ENCODE measurements around the gene FKBP1B. TPM values are rescaled to one million over a fixed set of nuclear protein-coding genes. Genes with fewer than 3 reads are reported as not detected.

Gene FKBP1B
- total RNA-seq, 1 experiment from 2014 or later: 2.1 TPM

DNA sequence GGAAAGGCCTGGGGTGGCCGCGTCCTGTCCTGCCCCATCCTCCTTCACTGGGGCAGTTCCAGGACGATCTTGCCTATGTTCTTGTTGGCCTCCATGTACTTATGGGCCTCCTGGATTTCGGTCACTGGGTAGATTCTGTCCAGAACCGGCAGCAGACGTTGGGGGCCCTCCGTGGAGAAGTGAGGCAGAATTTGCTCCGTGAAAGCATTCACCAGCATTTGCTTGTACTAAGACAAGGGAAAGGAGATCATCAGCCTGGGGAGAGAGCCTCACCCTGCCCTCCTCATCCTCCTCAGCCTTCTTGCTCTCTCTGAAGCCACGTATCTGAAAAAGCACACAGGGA lies 28.0 kb downstream of the FKBP1B start:
- H3F3A ChIP-seq (ENCODE audit: low read length, unreplicated experiment): no peaks in the 10 kb centered on the region
- BruUV-seq (replicated peaks): no TSS peak
- ChIA-PET POLR2A (ENCODE audit: unreplicated experiment) (no interaction called here), CTCF (interaction anchor here (1.0 to 1.7 kb wide), 2 partner anchors 151 to 253 kb away, joined by 4 to 11 read pairs; partner anchors contain the start of gene ATAD2B)
- peak overlapping the region; percentile 97 for H3K4me3 ChIP-seq (ENCODE audit: low read length)
- ATAC-seq (no peak), DNase-seq (no peak)
- 0 out of 2 replicates have a peak, but pooled peaks cover 3% of the 10 kb centered on the region for H4K20me1 ChIP-seq (ENCODE audit: low read length)
- peaks cover 35% of the 10 kb centered on the region for H3K79me2 ChIP-seq (ENCODE audit: low read length)
- H3K9ac ChIP-seq (ENCODE audit: low read length): peak overlapping the region; percentile 81
- intact Hi-C loops (cut with micrococcal nuclease): no loop called here
- H3K27me3 ChIP-seq (ENCODE audit: low read length): no peaks in the 10 kb centered on the region
- TF ChIP-seq EZH2phosphoT487 (IDR thresholded peaks at IDR 0.05; ENCODE audit: borderline replicate concordance, low read length) (no peak), EZH2 (IDR thresholded peaks at IDR 0.05; ENCODE audit: low read length, unreplicated experiment) (no peak)
- TF ChIP-seq, protein P1, sequence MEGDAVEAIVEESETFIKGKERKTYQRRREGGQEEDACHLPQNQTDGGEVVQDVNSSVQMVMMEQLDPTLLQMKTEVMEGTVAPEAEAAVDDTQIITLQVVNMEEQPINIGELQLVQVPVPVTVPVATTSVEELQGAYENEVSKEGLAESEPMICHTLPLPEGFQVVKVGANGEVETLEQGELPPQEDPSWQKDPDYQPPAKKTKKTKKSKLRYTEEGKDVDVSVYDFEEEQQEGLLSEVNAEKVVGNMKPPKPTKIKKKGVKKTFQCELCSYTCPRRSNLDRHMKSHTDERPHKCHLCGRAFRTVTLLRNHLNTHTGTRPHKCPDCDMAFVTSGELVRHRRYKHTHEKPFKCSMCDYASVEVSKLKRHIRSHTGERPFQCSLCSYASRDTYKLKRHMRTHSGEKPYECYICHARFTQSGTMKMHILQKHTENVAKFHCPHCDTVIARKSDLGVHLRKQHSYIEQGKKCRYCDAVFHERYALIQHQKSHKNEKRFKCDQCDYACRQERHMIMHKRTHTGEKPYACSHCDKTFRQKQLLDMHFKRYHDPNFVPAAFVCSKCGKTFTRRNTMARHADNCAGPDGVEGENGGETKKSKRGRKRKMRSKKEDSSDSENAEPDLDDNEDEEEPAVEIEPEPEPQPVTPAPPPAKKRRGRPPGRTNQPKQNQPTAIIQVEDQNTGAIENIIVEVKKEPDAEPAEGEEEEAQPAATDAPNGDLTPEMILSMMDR (conservative IDR thresholded peaks at IDR 0.05; ENCODE audit: low read depth, low read length): no peak
- peak overlapping the region; percentile 76 for H2AFZ ChIP-seq (ENCODE audit: low read length)
- peak overlapping the region; percentile 49 for H3K27ac ChIP-seq (ENCODE audit: low read length)
- H3K36me3 ChIP-seq (ENCODE audit: low read depth, low read length): peaks cover 19% of the 10 kb centered on the region
- H3K9me3 ChIP-seq (ENCODE audit: low read length): no peaks in the 10 kb centered on the region
- H3K4me2 ChIP-seq (ENCODE audit: low read length): peak overlapping the region; percentile 99
- peaks cover 13% of the 10 kb centered on the region for H3K4me1 ChIP-seq (ENCODE audit: insufficient read depth, low read length)
- no peaks in the 10 kb centered on the region for H3K9me2 ChIP-seq (replicated peaks; ENCODE audit: low read length)

- peaks cover 33% of the 10 kb centered on the region for H3K79me2 ChIP-seq (ENCODE audit: low read length)
- CTCF ChIA-PET: no interaction called here
- no peaks in the 10 kb centered on the region for H3K9me2 ChIP-seq (replicated peaks; ENCODE audit: low read length)
- no peaks in the 10 kb centered on the region for H3K9me3 ChIP-seq (ENCODE audit: low read length)
- intact Hi-C loops (cut with micrococcal nuclease): no loop called here
- H3K36me3 ChIP-seq (ENCODE audit: low read depth, low read length): peaks cover 15% of the 10 kb centered on the region
- H3K9ac ChIP-seq (ENCODE audit: low read length): peak overlapping the region; percentile 81
- POLR2A ChIA-PET (ENCODE audit: unreplicated experiment): interaction anchor here (0.7 kb wide), 1 partner anchor 39 kb away, joined by 6 read pairs; no protein-coding TSS in a partner anchor
- no peak for TF ChIP-seq EZH2 (IDR thresholded peaks at IDR 0.05; ENCODE audit: low read length, unreplicated experiment)
- TF ChIP-seq, protein P1 (conservative IDR thresholded peaks at IDR 0.05; ENCODE audit: low read depth, low read length): no peak
- no peak for TF ChIP-seq EZH2phosphoT487 (IDR thresholded peaks at IDR 0.05; ENCODE audit: borderline replicate concordance, low read length)
- DNase-seq (no peak), ATAC-seq (no peak)
- peak overlapping the region; percentile 97 for H3K4me3 ChIP-seq (ENCODE audit: low read length)
- peak overlapping the region; percentile 76; the same call in 1 of the 2 replicates for H2AFZ ChIP-seq (ENCODE audit: low read length)
- 0 out of 2 replicates have a peak, but pooled peaks cover 3% of the 10 kb centered on the region for H4K20me1 ChIP-seq (ENCODE audit: low read length)
- H3F3A ChIP-seq (ENCODE audit: low read length, unreplicated experiment): no peaks in the 10 kb centered on the region
- H3K4me2 ChIP-seq (ENCODE audit: low read length): peak overlapping the region; percentile 99
- peaks cover 13% of the 10 kb centered on the region for H3K4me1 ChIP-seq (ENCODE audit: insufficient read depth, low read length)
- H3K27me3 ChIP-seq (ENCODE audit: low read length): no peaks in the 10 kb centered on the region
- no peak overlapping the region for H3K27ac ChIP-seq (ENCODE audit: low read length)
- BruUV-seq (replicated peaks): TSS peak; percentile 53
Observed at GRCh38 chr2:24077879-24078278, 28.3 kb downstream of the FKBP1B start.

GRCh38 chr2:24080701-24081100 lies 31.2 kb downstream of the FKBP1B start:
- H3K9me3 ChIP-seq (ENCODE audit: low read length): no peaks in the 10 kb centered on the region
- POLR2A ChIA-PET (ENCODE audit: unreplicated experiment): no interaction called here
- CTCF ChIA-PET: no interaction called here
- H3K4me2 ChIP-seq (ENCODE audit: low read length): no peak overlapping the region
- no peak overlapping the region for H2AFZ ChIP-seq (ENCODE audit: low read length)
- DNase-seq (no peak), ATAC-seq (no peak)
- peaks cover 5% of the 10 kb centered on the region for H3K36me3 ChIP-seq (ENCODE audit: low read depth, low read length)
- H3K27ac ChIP-seq (ENCODE audit: low read length): no peak overlapping the region
- no peaks in the 10 kb centered on the region for H3F3A ChIP-seq (ENCODE audit: low read length, unreplicated experiment)
- H3K4me1 ChIP-seq (ENCODE audit: insufficient read depth, low read length): peaks cover 22% of the 10 kb centered on the region
- H3K9me2 ChIP-seq (replicated peaks; ENCODE audit: low read length): no peaks in the 10 kb centered on the region
- no peaks in the 10 kb centered on the region for H4K20me1 ChIP-seq (ENCODE audit: low read length)
- no peaks in the 10 kb centered on the region for H3K27me3 ChIP-seq (ENCODE audit: low read length)
- peaks cover 14% of the 10 kb centered on the region for H3K79me2 ChIP-seq (ENCODE audit: low read length)
- TF ChIP-seq, protein P1 (conservative IDR thresholded peaks at IDR 0.05; ENCODE audit: low read depth, low read length): no peak
- TF ChIP-seq EZH2 (IDR thresholded peaks at IDR 0.05; ENCODE audit: low read length, unreplicated experiment) (no peak), EZH2phosphoT487 (IDR thresholded peaks at IDR 0.05; ENCODE audit: borderline replicate concordance, low read length) (no peak)
- intact Hi-C loops (cut with micrococcal nuclease): no loop called here
- H3K9ac ChIP-seq (ENCODE audit: low read length): no peak overlapping the region
- H3K4me3 ChIP-seq (ENCODE audit: low read length): no peak overlapping the region
- no TSS peak for BruUV-seq (replicated peaks)

Data from PC-3 (cell line).